HepG2 (cell line): ENCODE data around the gene CKAP5. TPM values are rescaled to one million over a fixed set of nuclear protein-coding genes. Genes with fewer than 3 reads are reported as not detected.
A peak's percentile ranks its signal among the peaks of the same experiment; 100 is the strongest.

Experiments used
- AGO2 ChIP-seq: fragments of 200-400 bp; formaldehyde crosslinking; optimal IDR thresholded peaks from 2 replicates; pipeline ENCODE3; 2017; ENCODE audit warnings: mild to moderate bottlenecking, low read depth, low read length, moderate library complexity
- ARNT2 ChIP-seq: sonication (generic); formaldehyde crosslinking; IDR thresholded peaks from 2 replicates; pipeline ENCODE4 v1.8.0; 2022; ENCODE audit warnings: mild to moderate bottlenecking, low read depth, missing genetic modification reagents, moderate library complexity
- ETV5 ChIP-seq: IDR thresholded peaks from 2 replicates; pipeline ENCODE4 v1.6.1; 2018; ENCODE audit warnings: missing biosample characterization, missing genetic modification reagents, inconsistent platforms, borderline replicate concordance
- GPBP1L1 ChIP-seq: sonication (generic); formaldehyde crosslinking; IDR thresholded peaks from 2 replicates; pipeline ENCODE4 v1.5.0; 2020; ENCODE audit warnings: mild to moderate bottlenecking, missing genetic modification reagents
- IKZF1 ChIP-seq: fragments of 450-650 bp; IDR thresholded peaks from 2 replicates; pipeline ENCODE4 v1.7.1; 2016
- KIAA2018 ChIP-seq: sonication (generic); formaldehyde crosslinking; IDR thresholded peaks from 2 replicates; pipeline ENCODE4 v1.5.0; 2020; ENCODE audit warnings: mild to moderate bottlenecking, missing genetic modification reagents, borderline replicate concordance
- MBD4 ChIP-seq: IDR thresholded peaks from 2 replicates; pipeline ENCODE4 v1.6.1; 2012; ENCODE audit warnings: low read length, inconsistent platforms, borderline replicate concordance
- MEF2D ChIP-seq: sonication (generic); formaldehyde crosslinking; IDR thresholded peaks from 2 replicates; pipeline ENCODE4 v1.5.1; 2020; ENCODE audit warnings: mild to moderate bottlenecking, missing genetic modification reagents
- PHF8 ChIP-seq: sonication (generic); formaldehyde crosslinking; IDR thresholded peaks from 2 replicates; pipeline ENCODE4 v1.5.0; 2020; ENCODE audit warnings: missing genetic modification reagents
- RBFOX2 ChIP-seq: fragments of 200-400 bp; formaldehyde crosslinking; IDR thresholded peaks from 2 replicates; pipeline ENCODE4 v1.6.1; 2017; ENCODE audit warnings: low read depth, mild to moderate bottlenecking, low read length
- RFXANK ChIP-seq: IDR thresholded peaks from 2 replicates; pipeline ENCODE4 v1.6.1; 2016
- STAT5B ChIP-seq: sonication (generic); formaldehyde crosslinking; IDR thresholded peaks from 2 replicates; pipeline ENCODE4 v1.4.0; 2020; ENCODE audit warnings: missing genetic modification reagents
- TBL1XR1 ChIP-seq: fragments of 150-350 bp; IDR thresholded peaks from 2 replicates; pipeline ENCODE4 v1.6.1; 2014; ENCODE audit warnings: borderline replicate concordance, low read length; ENCODE audit not compliant: partially characterized antibody
- TEF ChIP-seq: sonication (generic); formaldehyde crosslinking; IDR thresholded peaks from 2 replicates; pipeline ENCODE4 v1.5.0; 2020; ENCODE audit warnings: missing genetic modification reagents
- TOPORS ChIP-seq: sonication (generic); formaldehyde crosslinking; IDR thresholded peaks from 2 replicates; pipeline ENCODE4 v1.8.0; 2023; ENCODE audit warnings: mild to moderate bottlenecking, missing genetic modification reagents
- ZIK1 ChIP-seq: sonication (generic); formaldehyde crosslinking; IDR thresholded peaks from 2 replicates; pipeline ENCODE4 v1.5.0; 2020; ENCODE audit warnings: mild to moderate bottlenecking, low read depth, missing genetic modification reagents, borderline replicate concordance
- ZNF329 ChIP-seq: sonication (generic); formaldehyde crosslinking; IDR thresholded peaks from 2 replicates; pipeline ENCODE4 v1.9.0; 2021; ENCODE audit warnings: low read depth, mild to moderate bottlenecking, missing genetic modification reagents
- ZNF33A ChIP-seq: sonication (generic); formaldehyde crosslinking; IDR thresholded peaks from 2 replicates; pipeline ENCODE4 v1.5.1; 2020; ENCODE audit warnings: missing genetic modification reagents, mild to moderate bottlenecking, moderate library complexity, borderline replicate concordance
- ZNF350 ChIP-seq: sonication (generic); formaldehyde crosslinking; IDR thresholded peaks from 2 replicates; pipeline ENCODE4 v1.4.0; 2020; ENCODE audit warnings: mild to moderate bottlenecking, low read depth, missing genetic modification reagents, borderline replicate concordance
- ZNF7 ChIP-seq: IDR thresholded peaks from 2 replicates; pipeline ENCODE4 v1.6.1; 2016; ENCODE audit warnings: missing biosample characterization, missing genetic modification reagents
- ZNF746 ChIP-seq: sonication (generic); formaldehyde crosslinking; IDR thresholded peaks from 2 replicates; pipeline ENCODE4 v1.8.0; 2022; ENCODE audit warnings: mild to moderate bottlenecking, missing genetic modification reagents
- ZNF768 ChIP-seq: sonication (generic); formaldehyde crosslinking; IDR thresholded peaks from 2 replicates; pipeline ENCODE4 v1.4.0; 2020; ENCODE audit warnings: missing genetic modification reagents
- polyA plus RNA-seq, 8 experiments: library from polyadenylated mRNA; depleted of rRNA in 3 of 8; stranded (reverse) in 7 of 8; unstranded in 1 of 8; fragments of >200 nt; fragmentation: Illumina TruSeq in 4 of 8; extraction: Trizol in 4 of 8; gene quantifications; 2 replicates each; pipeline versions ENCODE4 v1.2.1 to v1.2.3, GENCODE V29; 2011 to 2016; ENCODE audit warnings: low read depth in 4 of 8, missing spikeins in 1 of 8, mixed read lengths in 1 of 8; ENCODE audit not compliant: insufficient read depth in 1 of 8
- total RNA-seq, 5 experiments: library from RNA; depleted of rRNA; stranded (reverse); fragments of >200 nt; fragmentation: Illumina TruSeq; extraction: Trizol; gene quantifications; 2 replicates each; pipeline ENCODE4 v1.2.3, GENCODE V29; 2016; ENCODE audit warnings: low read depth in 1 of 5
- TF ChIP-seq, protein P1 (sequence below): sonication (generic); formaldehyde crosslinking; IDR thresholded peaks from 2 replicates; pipeline ENCODE4 v1.4.0; 2020; ENCODE audit warnings: mild to moderate bottlenecking, missing genetic modification reagents

CKAP5 gene
- total and polyA plus RNA-seq, 2 of the 13 experiments (the other 11 are each of a cell fraction or from before 2014, with no cell fraction given) = 79.2 to 103 TPM

GRCh38 chr11:46723359-46723680 is 122.8 kb downstream of the CKAP5 start (continued):
- TF ChIP-seq ZNF746 (CRISPR knock-in tag) (no peak), ZIK1 (CRISPR knock-in tag) (no peak), STAT5B (CRISPR knock-in tag) (no peak), TEF (no peak), MEF2D (CRISPR knock-in tag) (no peak), TBL1XR1 (no peak), ZNF329 (CRISPR knock-in tag) (no peak), AGO2 (peak; percentile 89), MBD4 (no peak), RBFOX2 (peak; percentile 77), TOPORS (no peak), ETV5 (CRISPR knock-in tag) (no peak), ZNF7 (CRISPR knock-in tag) (no peak), ZNF33A (CRISPR knock-in tag) (no peak), KIAA2018 (CRISPR knock-in tag) (no peak), ARNT2 (CRISPR knock-in tag) (no peak), PHF8 (CRISPR knock-in tag) (0 out of 2 replicates have a peak, but pooled peaks have one; percentile 15), IKZF1 (no peak), GPBP1L1 (CRISPR knock-in tag) (no peak), RFXANK (CRISPR knock-in tag) (no peak), ZNF768 (CRISPR knock-in tag) (0 out of 2 replicates have a peak, but pooled peaks have one; percentile 8), ZNF350 (CRISPR knock-in tag) (no peak)
- TF ChIP-seq, protein P1, sequence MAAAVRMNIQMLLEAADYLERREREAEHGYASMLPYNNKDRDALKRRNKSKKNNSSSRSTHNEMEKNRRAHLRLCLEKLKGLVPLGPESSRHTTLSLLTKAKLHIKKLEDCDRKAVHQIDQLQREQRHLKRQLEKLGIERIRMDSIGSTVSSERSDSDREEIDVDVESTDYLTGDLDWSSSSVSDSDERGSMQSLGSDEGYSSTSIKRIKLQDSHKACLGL (CRISPR knock-in tag) = no peak
